HG02763 (cell line): ENCODE data around the gene ITGB1.

Source experiments
- ATAC-seq: cut with Tn5 transposase; IDR thresholded peaks from one replicate; pipeline ENCODE4 v1.9.1; 2021; ENCODE audit warnings: mild to moderate bottlenecking, moderate library complexity; ENCODE audit not compliant: unreplicated experiment

ITGB1 gene

DNA sequence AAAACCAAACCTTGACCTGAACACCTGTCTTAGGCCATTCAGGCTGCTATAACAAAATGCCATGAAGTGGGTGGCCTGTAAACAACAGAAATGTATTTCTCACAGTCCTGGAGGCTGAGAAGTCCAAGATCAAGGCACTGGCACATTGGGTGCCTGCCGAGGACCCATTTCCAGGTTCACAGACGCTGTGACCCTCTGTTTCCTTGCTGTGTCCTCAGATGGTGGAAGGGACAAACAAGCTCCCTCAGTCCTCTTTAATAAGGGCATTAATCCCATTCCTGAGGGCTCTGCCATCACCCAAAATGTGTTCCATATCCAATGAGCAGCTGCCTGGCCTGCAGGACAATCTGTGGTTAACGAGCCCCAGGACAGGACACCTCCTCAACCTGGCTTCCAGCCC lies 67.6 kb downstream of the ITGB1 start:
- ATAC-seq = no peak

DNA sequence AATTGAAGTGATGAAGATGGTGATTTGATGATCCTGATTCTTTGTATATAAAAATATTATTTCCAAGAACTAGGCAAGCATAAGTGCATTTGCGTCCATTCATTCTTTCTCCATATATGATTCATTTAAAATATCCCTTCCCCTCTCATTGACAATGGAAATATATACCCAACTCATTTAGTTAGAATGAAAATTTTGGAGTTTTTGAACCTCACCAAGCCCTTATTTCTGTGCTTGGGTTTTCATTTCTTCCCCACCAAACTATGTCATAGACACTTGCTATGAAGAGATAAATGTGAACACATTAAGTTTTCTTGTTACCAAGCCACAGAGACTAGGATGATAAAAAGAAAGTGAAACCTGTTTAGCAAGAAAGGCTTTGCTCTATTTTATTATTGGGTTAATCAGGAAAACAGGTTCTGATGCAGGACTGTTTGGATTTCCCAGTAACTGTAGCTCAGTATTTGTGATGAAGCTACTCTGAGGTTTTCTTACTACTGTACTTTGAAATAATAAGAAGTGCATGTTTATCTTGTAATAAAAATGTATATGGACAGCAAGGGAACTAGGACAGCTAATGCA lies 68.3 kb downstream of the ITGB1 start:
- ATAC-seq = no peak

DNA sequence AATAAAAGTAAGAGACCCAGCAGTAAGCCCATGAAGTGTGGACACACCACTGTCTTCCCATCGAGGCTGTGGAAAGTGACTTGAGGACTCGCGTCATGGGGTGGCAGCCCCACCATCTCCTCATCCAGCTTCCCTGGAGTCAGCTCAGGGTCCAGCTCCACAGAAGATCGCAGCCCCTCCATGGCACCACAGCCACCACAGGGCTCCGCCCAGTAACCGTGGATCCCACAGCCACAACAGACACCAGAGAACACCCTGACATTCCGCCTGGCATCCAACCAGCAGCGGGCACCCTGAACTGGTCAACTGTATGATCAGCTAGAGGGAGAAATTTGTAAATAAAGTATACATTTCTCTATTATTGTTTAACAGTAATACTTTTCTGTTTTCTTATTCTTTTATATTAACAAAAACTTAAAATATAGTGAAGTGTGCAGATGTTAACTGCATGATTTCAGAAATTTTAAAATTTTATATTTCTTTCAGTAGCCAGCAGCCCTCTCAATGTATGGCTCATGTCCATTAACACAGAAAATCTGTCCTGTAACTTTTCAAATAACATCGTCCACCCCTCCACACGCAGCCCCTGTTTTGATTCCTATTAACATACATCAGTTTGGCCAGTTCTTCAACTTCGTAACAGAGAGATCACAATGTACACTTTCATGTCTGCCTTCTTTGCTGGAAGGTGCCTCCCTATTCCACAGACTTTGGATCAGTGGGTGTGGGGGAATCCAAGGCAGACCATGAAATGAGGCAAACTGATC lies 69.7 kb downstream of the ITGB1 start:
- ATAC-seq = no peak

DNA sequence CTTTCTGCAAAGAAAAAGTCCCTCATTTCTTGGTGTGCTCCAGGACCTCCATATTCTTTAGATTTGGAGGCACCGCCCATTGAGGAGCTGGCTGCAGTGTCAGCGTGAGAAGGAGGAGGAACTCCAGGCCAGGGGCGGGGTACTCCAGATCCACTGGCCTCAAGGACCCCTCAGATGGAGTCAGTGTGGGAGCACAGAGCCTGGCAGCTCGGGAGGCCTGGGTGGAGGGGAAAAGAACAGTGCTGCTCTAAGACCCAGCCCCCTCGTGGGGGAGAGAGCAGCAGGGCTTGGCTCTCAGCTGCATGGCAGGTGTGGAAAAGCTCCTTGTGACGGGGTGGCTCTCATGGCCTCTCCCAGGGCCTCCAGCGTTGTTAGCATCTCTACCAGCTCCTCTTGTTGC lies 70.5 kb downstream of the ITGB1 start:
- no peak for ATAC-seq

DNA sequence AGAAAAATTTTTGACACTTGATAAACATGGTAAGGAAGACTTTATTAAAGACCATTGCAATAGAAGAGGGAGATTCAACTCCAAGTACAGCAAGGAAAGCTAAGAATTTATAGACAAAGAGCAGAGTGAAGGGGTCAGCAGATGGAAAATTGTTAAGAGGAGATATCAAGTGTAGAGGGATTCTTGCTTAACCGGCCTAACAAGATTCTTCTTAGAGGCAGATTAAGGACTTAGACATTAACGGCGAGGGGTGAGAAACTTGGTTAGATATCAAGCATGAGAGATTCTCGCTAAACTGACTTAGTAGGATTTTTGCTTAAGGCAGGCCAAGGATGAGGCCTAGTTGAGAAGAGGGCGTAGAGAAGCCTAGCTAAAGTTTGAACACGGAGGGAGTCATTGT lies 76.0 kb downstream of the ITGB1 start:
- no peak for ATAC-seq

DNA sequence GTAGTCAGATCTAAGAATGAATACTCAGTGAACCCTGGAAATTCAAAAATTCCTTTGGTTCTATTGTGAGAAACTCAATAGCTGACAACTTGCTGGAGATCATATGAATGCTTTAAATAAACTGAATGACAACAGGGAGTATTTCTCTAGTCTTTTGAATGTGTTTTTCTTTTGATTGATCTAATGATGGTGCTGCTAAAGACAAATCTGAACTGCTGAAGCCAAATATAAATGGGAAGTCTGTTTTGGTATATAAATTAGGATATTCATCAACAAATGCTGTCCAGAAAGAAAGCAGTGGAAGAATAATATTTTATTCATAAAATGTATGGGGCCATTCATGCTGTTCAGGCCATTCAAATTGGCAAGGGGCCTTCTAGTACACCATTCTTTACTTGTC lies 79.4 kb downstream of the ITGB1 start:
- ATAC-seq = no peak

DNA sequence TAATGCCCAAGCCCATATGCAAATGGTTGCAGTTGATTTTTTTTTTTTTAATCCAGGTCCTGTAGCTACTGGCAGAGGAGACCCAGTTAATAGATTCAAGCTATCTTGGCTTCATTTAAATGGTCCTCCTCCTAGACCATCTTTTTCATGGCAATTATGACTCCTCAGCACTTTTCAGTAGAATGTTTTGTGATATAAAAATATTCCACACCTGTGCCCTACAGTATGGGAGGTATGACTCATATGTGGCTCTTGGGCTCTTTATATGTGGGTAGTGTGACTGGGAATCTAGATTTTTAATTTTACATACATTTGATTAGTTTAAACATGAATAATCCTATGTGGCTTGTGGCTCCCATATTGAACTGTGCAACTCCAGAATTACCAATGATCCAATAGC lies 80.1 kb downstream of the ITGB1 start:
- no peak for ATAC-seq

DNA sequence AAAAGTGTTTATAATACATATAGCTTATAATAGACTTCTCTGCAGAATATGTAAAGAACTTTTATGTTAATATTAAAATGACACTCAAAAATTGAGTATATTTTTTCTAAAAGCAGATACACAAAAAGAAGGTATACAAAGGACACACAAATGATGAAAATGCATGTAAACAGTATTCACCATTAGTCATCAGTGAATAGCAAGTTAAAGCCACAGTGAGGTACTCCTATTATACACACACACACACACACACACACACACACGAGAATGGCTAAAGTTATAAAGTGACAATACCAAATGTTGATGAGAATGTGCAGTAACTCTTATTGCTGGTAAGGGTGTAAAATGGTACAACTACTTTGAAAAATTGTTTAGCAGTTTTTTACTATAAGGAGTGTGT lies 92.9 kb downstream of the ITGB1 start:
- ATAC-seq = no peak

DNA sequence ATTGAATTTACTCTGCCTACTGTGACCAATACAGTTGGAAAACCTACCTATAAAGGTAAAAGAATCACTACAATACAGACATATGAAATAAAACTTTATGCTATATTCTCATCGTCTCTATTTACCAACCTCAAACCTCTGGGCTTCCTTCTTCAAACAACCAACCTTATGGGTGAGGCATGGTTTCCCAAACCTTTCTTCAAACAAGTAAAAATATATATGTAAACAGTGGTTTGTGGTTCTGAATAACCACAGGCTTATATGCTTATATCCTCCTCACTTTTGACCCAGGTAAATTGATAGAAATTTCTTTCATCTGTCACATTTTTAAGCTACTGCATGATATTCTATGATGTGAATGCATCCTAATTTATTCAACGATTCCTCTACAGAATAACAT lies 103.6 kb downstream of the ITGB1 start:
- ATAC-seq = no peak

DNA sequence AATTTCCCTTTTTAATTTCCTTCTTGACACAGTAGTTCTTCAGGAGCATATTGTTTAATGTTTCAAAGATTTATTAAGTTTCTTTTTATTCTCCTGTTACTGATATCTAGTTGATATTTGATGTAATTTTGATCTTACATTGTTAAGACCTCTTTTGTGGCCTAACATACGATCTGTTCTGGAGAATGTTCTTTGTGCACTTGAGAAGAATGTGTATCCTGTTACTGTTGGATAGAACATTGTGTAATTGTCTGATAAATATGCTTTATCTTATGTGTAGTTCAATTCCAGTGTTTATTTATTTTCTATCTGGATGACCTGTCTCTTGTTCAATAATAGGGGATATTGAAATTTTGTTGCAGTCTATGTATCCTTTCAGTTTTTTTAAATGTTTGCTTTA lies 106.7 kb downstream of the ITGB1 start:
- no peak for ATAC-seq
